GM04504 (cell line): Measurements from ENCODE around the gene CAPRIN1.
A peak's percentile ranks its signal among the peaks of the same experiment; 100 is the strongest.

Experiments used
- DNase-seq: peaks from one replicate; pipeline ENCODE4 v3.0.0-alpha.2; 2012; ENCODE audit warnings: low read depth

The CAPRIN1 gene, protein sequence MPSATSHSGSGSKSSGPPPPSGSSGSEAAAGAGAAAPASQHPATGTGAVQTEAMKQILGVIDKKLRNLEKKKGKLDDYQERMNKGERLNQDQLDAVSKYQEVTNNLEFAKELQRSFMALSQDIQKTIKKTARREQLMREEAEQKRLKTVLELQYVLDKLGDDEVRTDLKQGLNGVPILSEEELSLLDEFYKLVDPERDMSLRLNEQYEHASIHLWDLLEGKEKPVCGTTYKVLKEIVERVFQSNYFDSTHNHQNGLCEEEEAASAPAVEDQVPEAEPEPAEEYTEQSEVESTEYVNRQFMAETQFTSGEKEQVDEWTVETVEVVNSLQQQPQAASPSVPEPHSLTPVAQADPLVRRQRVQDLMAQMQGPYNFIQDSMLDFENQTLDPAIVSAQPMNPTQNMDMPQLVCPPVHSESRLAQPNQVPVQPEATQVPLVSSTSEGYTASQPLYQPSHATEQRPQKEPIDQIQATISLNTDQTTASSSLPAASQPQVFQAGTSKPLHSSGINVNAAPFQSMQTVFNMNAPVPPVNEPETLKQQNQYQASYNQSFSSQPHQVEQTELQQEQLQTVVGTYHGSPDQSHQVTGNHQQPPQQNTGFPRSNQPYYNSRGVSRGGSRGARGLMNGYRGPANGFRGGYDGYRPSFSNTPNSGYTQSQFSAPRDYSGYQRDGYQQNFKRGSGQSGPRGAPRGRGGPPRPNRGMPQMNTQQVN

GRCh38 chr11:34051349-34052035 lies at the start of gene CAPRIN1:
TSS of gene CAPRIN1 (plus strand) at chr11:34051731. CDS start at chr11:34052421, 690 bp downstream.
- peak; percentile 69 for DNase-seq

GRCh38 chr11:34002420-34002819 lies 49.1 kb upstream of the CAPRIN1 start:
- no peak for DNase-seq

DNA sequence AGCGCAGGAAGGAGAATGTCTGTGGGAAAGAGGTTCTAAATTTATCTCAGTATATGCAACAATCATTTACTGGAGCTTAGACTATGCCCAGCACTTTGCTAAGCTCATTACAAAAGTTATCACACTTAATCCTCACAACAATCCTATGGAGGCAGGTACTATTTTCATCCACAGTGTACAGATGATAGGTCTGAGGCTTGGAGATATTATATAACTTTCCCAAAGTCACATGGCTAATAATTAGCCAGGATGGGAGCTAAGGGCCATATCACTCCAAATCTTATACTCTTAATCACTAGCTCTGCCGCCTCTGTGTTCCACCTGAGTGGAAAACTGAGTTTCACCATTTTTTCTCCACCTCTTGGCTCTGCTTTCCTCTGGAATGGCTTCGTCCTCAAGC lies 47.3 kb upstream of the CAPRIN1 start:
- no peak for DNase-seq

DNA sequence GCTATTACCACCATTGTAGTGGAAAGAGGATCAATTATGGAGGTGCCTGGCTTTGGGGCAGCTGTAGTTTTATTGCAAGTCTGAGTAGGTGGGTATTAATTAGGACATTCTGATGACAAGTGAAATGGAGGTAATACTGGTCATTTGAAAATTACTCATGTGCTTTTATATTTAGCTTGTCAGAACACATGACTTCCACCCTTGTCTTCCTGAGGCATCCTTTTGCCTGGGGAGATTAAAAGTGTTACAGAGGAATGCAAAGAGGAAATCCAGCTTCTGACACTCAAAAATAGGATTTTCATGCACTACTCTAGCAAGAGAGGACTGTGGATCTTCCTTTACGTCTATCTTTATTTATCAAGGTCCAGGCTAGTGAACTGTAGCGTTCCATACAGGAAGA lies 44.7 kb upstream of the CAPRIN1 start:
- no peak for DNase-seq

GRCh38 chr11:34012734-34013133 lies 38.8 kb upstream of the CAPRIN1 start:
- no peak for DNase-seq

DNA sequence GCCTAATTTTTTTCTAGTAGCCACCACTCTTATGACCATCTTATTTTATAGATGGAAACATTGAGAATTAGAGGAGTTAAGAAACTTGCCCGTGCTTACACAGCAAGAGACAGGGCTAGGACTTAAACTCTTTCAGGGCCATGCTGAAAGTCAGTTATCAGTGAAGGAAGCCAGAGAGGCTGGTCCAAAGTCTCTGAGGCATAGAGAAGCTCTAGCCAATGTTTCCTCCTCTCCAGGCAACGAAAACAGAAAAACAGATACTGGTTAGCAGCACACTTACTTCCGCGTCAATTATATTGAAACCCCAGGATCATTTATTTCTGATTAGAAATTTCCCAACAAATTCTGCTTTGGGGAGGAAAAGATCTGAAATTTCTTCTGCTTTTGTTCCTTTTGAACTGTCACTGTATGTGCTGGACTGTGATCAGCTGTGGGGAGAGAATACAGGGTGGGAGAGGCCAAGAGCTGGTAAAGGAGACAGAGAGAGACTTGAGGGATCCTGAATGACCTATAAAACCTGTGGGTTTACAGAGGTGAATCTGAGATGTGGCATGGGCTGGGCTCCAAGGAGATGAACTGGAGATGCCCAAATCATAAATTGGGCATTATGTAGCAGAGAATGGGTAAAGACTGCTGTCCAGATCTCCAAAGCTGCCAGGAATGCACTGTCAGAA lies 37.5 kb upstream of the CAPRIN1 start:
- DNase-seq, result no peak

- DNase-seq, result no peak
Measured at GRCh38 chr11:34021977-34022735, 29.4 kb upstream of the CAPRIN1 start.

- DNase-seq, result no peak
Measured at GRCh38 chr11:34026432-34026831, 25.1 kb upstream of the CAPRIN1 start.

- DNase-seq, result no peak
Measured at GRCh38 chr11:34027516-34028408, 23.8 kb upstream of the CAPRIN1 start.

- DNase-seq, result no peak
Measured at GRCh38 chr11:34028425-34028824, 23.1 kb upstream of the CAPRIN1 start.

- no peak for DNase-seq
Measured at GRCh38 chr11:34029176-34029575, 22.4 kb upstream of the CAPRIN1 start.

- no peak for DNase-seq
Measured at GRCh38 chr11:34030382-34030781, 21.1 kb upstream of the CAPRIN1 start.

DNA sequence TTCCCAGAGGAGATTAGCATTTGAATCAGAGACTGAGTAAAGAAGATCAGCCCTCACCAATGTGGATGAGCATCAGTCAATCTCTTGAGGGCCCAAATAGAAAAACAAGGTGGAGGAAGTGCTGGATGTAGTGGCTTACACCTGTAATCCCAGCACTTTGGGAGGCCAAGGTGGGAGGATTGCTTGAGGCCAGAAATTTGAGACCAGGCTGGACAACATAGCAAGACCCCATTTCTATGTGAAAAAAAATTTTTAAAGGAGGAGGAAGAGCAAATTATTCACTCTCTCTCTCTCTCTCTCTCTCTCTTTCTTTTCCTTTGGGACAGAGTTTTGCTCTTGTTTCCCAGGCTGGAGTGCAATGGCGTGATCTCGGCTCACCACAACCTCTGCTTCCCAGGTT lies 18.1 kb upstream of the CAPRIN1 start:
- no peak for DNase-seq

GRCh38 chr11:34034053-34034452 lies 17.5 kb upstream of the CAPRIN1 start:
- DNase-seq, result no peak

DNA sequence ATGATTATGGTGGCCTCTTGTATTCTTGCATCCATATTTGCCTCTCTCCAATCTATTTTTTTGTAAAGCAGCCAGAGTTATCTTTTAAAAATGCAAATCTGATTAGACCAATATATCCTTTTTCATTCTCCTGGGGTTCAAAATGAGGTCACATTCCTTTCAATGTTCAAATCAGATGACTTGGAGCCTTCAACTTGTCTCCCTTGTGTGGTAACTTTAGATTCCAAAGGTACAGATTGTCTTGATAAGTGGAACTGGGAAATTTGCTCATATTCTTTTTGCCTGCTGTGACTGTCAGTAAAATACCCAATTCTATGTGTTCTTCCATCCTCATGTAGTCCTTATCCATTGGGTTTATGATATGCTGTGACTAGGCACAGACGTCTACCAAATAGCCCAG lies 15.1 kb upstream of the CAPRIN1 start:
- no peak for DNase-seq

DNA sequence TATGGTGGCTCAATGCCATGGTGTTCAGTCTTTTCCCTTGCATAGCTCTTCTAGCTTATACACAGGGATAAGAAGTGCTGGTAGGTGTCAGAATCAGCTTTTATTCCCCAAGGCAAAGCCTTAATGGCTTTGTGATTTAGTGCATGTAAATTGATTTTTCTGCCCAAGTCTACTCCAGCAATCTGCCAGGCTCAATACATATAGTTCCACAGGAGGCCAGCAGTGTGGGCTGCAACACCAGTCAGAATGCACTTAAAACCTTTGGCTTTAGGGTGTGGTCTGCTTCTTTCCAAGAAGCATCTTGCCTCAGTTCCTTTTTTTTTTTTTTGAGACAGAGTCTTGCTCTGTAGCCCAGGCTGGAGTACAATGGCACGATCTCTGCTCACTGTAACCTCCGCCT lies 14.5 kb upstream of the CAPRIN1 start:
- DNase-seq, result no peak

DNA sequence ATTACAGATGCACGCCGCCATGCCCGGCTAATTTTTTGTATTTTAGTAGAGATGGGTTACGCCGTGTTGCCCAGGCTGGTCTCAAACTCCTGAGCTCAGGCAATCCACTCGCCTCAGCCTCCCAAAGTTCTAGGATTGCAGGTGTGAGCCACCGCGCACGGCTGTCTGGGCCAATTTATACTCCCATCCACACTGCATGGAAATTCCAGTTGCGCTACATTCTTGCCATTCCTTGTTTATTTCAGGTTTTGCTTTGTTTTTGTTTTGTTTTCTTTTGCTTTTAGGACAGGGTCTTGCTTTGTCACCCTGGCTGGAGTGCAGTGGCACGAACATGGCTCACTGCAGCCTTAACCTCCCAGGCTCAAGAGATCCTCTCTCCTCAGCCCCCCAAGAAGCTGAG lies 11.0 kb upstream of the CAPRIN1 start:
- no peak for DNase-seq

GRCh38 chr11:34044664-34045485 lies 6.7 kb upstream of the CAPRIN1 start:
- peak; percentile 48 for DNase-seq

DNA sequence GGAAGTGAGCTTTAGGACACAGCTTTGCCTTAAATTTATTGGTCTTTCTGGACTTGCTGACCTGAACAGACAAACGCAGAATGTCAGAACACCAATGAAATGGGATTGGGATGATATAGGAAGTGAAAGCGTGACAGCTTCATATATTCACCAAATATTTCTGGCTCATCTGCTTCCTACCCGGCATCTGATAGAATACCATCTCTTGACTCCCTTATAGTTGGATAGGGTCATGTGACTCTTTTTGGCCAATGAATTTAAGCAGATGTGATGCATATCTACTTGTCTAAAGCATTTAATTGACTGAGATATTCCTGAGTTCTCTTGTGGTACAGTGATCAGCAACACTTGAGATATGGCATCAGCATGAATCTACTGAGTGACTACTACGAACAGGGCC lies 2.5 kb upstream of the CAPRIN1 start:
- DNase-seq, result no peak
